Measurements from ENCODE around the gene ASTN2. TPM values are rescaled to one million over a fixed set of nuclear protein-coding genes. Genes with fewer than 3 reads are reported as not detected.

The ASTN2 gene
- total RNA-seq, 1 experiment from 2014 or later: 4.8 TPM

GRCh38 chr9:117335837-117336433 lies 78.9 kb downstream of the ASTN2 start:
- ChIA-PET POLR2A (no interaction called here), CTCF (no interaction called here), RAD21 (ENCODE audit: low non-redundant PET in 1 of 2, low total read pairs in 2 of 2, uncharacterized antibody in 2 of 2, unreplicated experiment in 2 of 2) (no interaction called here)
- BruUV-seq (replicated peaks): no TSS peak
- no peak overlapping the region for H3K9ac ChIP-seq (ENCODE audit: low read length)
- H3K4me3 ChIP-seq (replicated peaks in 1 of 2; ENCODE audit: low read depth in 1 of 2, low read length in 2 of 2): no peak overlapping the region
- H3K27ac ChIP-seq (ENCODE audit: low read depth, low read length): no peak overlapping the region
- no peaks in the 10 kb centered on the region for H4K20me1 ChIP-seq (ENCODE audit: insufficient read depth)
- no peak overlapping the region for H3K4me2 ChIP-seq (ENCODE audit: low read length)
- no peaks in the 10 kb centered on the region for H3K4me1 ChIP-seq (ENCODE audit: control insufficient read depth in 1 of 2, insufficient read depth in 2 of 2, low read length in 2 of 2)
- H3K9me2 ChIP-seq (ENCODE audit: insufficient read depth): no peaks in the 10 kb centered on the region
- H3K9me3 ChIP-seq (ENCODE audit: control insufficient read depth in 1 of 2, insufficient read depth in 1 of 2, low read depth in 1 of 2, low read length in 2 of 2): peaks cover 0 to 3% of the 10 kb centered on the region in 2 experiments; a peak in 2 of 4 replicates
- ATAC-seq (no peak), DNase-seq (ENCODE audit: low read depth, low spot score) (no peak)
- no peak overlapping the region for H2AFZ ChIP-seq (ENCODE audit: low read depth, low read length, poor library complexity, severe bottlenecking)
- TF ChIP-seq CEBPB (IDR thresholded peaks at IDR 0.05; ENCODE audit: low read depth): no peak
- TF ChIP-seq MAX (IDR thresholded peaks at IDR 0.05): no peak
- no peak for TF ChIP-seq YY1 (IDR thresholded peaks at IDR 0.05; ENCODE audit: extremely low read depth, insufficient replicate concordance, low read depth, low read length)
- no peak for TF ChIP-seq ZBTB33 (IDR thresholded peaks at IDR 0.05; ENCODE audit: extremely low read depth, insufficient replicate concordance, low read length)
- TF ChIP-seq SRF (IDR thresholded peaks at IDR 0.05; ENCODE audit: low read depth): no peak
- TF ChIP-seq ZNF274 (IDR thresholded peaks at IDR 0.05; ENCODE audit: low read depth, low read length): no peak
- no peak for TF ChIP-seq ELF1 (IDR thresholded peaks at IDR 0.05; ENCODE audit: borderline replicate concordance, low read depth)
- TF ChIP-seq JUND (IDR thresholded peaks at IDR 0.05): no peak
- TF ChIP-seq FOSL1 (IDR thresholded peaks at IDR 0.05; ENCODE audit: low read depth): no peak
- no peak for TF ChIP-seq RAD21 (IDR thresholded peaks at IDR 0.05; ENCODE audit: low read depth)
- no peak for TF ChIP-seq TCF7L2 (IDR thresholded peaks at IDR 0.05; ENCODE audit: borderline replicate concordance, extremely low read depth, insufficient read depth, insufficient read length)
- TF ChIP-seq CTCF (IDR thresholded peaks at IDR 0.05 in 2 of 3, conservative IDR thresholded peaks at IDR 0.05 in 1 of 3; ENCODE audit: borderline replicate concordance in 1 of 3, insufficient read depth in 1 of 3, low read depth in 2 of 3, low read length in 2 of 3): no peak
- TF ChIP-seq ATF3 (IDR thresholded peaks at IDR 0.05): no peak
- no peak for TF ChIP-seq POLR2A (IDR thresholded peaks at IDR 0.05; ENCODE audit: borderline replicate concordance, extremely low read depth, insufficient read depth, insufficient read length)
- no peak for TF ChIP-seq POLR2AphosphoS5 (IDR thresholded peaks at IDR 0.05; ENCODE audit: low read depth, low read length)
- no peak for TF ChIP-seq REST (IDR thresholded peaks at IDR 0.05; ENCODE audit: low read depth)
- no peaks in the 10 kb centered on the region for H3K79me2 ChIP-seq (ENCODE audit: insufficient read depth, low read length)
- intact Hi-C loops (cut with micrococcal nuclease): no loop called here
- no peaks in the 10 kb centered on the region for H3K27me3 ChIP-seq (ENCODE audit: insufficient read depth, low read length)
- no peaks in the 10 kb centered on the region for H3K36me3 ChIP-seq (ENCODE audit: control insufficient read depth in 1 of 2, insufficient read depth in 2 of 2, low read length in 2 of 2)
